ENCODE results near the gene SMPDL3A. TPM values are rescaled to one million over a fixed set of nuclear protein-coding genes. Genes with fewer than 3 reads are reported as not detected.

The SMPDL3A gene
- total RNA-seq, 1 experiment from 2014 or later: 0.59 TPM

- Mint-ChIP-seq H3K27ac (peak overlapping the region; percentile 91 to 96 (median 95)), H3K36me3 (ENCODE audit: insufficient read depth in 1 of 3, low read depth in 3 of 3) (no peaks in the 10 kb centered on the region), H3K27me3 (ENCODE audit: low read depth) (peaks cover 36% of the 10 kb centered on the region), H3K4me3 (peak overlapping the region; percentile 84 to 90), H3K4me1 (peaks cover 42 to 44% of the 10 kb centered on the region in 2 experiments), H3K9me3 (no peaks in the 10 kb centered on the region; a peak in 1 of 5 replicates)
- Histone ChIP-seq H4K5ac (ENCODE audit: insufficient read length, low read depth, low read length) (peak overlapping the region; percentile 79), H3K9ac (ENCODE audit: extremely low read depth, insufficient read length, low read length) (peak overlapping the region; percentile 91), H2BK20ac (ENCODE audit: low read depth, low read length, poor library complexity, severe bottlenecking) (no peak overlapping the region), H3K9me3 (ENCODE audit: control insufficient read depth, low read depth, low read length) (no peaks in the 10 kb centered on the region), H2BK15ac (ENCODE audit: low read depth, low read length) (no peak overlapping the region), H3K27me3 (ENCODE audit: insufficient read depth, low read length) (peaks cover 3% of the 10 kb centered on the region; the same call in 1 of the 2 replicates), H3K79me2 (ENCODE audit: insufficient read depth, low read length) (no peaks in the 10 kb centered on the region), H3K27ac (ENCODE audit: insufficient read length, low read depth, low read length) (peak overlapping the region; percentile 21), H3K4ac (ENCODE audit: low read depth, low read length) (no peak overlapping the region), H4K8ac (replicated peaks; ENCODE audit: insufficient read length, low read depth, low read length) (no peak overlapping the region), H3K14ac (ENCODE audit: insufficient read depth, low read length) (0 out of 2 replicates have a peak overlapping the region, but pooled peaks have one; percentile 59), H4K91ac (ENCODE audit: insufficient read length, low read depth, low read length) (no peak overlapping the region), H3K4me2 (ENCODE audit: insufficient read depth, insufficient read length, low read length) (peak overlapping the region; percentile 93), H3K79me1 (ENCODE audit: insufficient read depth, low read depth, low read length, poor library complexity, severe bottlenecking) (no peaks in the 10 kb centered on the region), H2BK5ac (ENCODE audit: insufficient read length, low read length) (peak overlapping the region; percentile 43), H2BK120ac (ENCODE audit: low read depth, low read length, poor library complexity, severe bottlenecking) (no peak overlapping the region), H3K18ac (ENCODE audit: insufficient read length, low read depth, low read length) (no peak overlapping the region), H3K4me1 (ENCODE audit: insufficient read depth, low read length) (peaks cover 5% of the 10 kb centered on the region; the same call in 1 of the 2 replicates), H4K20me1 (ENCODE audit: control insufficient read depth, insufficient read depth, insufficient read length) (no peaks in the 10 kb centered on the region), H2BK12ac (ENCODE audit: insufficient read length, low read depth, low read length) (no peak overlapping the region), H3T11ph (ENCODE audit: low read length) (no peak overlapping the region), H3K56ac (ENCODE audit: insufficient read length, low read depth, low read length) (no peak overlapping the region), H2AFZ (ENCODE audit: low read length) (peak overlapping the region; percentile 44), H3K23me2 (ENCODE audit: insufficient read length, low read depth, low read length, poor library complexity, severe bottlenecking) (peaks cover 11% of the 10 kb centered on the region), H3K23ac (ENCODE audit: insufficient read length, low read depth, low read length) (no peak overlapping the region), H2AK5ac (ENCODE audit: insufficient read length, low read length) (no peak overlapping the region)
- DNase-seq: peak; percentile 51
- TF ChIP-seq, protein P1, sequence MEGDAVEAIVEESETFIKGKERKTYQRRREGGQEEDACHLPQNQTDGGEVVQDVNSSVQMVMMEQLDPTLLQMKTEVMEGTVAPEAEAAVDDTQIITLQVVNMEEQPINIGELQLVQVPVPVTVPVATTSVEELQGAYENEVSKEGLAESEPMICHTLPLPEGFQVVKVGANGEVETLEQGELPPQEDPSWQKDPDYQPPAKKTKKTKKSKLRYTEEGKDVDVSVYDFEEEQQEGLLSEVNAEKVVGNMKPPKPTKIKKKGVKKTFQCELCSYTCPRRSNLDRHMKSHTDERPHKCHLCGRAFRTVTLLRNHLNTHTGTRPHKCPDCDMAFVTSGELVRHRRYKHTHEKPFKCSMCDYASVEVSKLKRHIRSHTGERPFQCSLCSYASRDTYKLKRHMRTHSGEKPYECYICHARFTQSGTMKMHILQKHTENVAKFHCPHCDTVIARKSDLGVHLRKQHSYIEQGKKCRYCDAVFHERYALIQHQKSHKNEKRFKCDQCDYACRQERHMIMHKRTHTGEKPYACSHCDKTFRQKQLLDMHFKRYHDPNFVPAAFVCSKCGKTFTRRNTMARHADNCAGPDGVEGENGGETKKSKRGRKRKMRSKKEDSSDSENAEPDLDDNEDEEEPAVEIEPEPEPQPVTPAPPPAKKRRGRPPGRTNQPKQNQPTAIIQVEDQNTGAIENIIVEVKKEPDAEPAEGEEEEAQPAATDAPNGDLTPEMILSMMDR (conservative IDR thresholded peaks at IDR 0.05): no peak
- no CpG with 5 or more reads among the region's 14 CpGs for WGBS (ENCODE audit: extremely low coverage, insufficient read length, low lambda C conversion rate)
Measured at GRCh38 chr6:122790028-122790422, 967 bp downstream of the SMPDL3A start.
